ENCODE data around the gene EPHB1.

- TF ChIP-seq POLR2A (IDR thresholded peaks at IDR 0.05; ENCODE audit: low read depth, low read length), result no peak
- TF ChIP-seq EZH2 (IDR thresholded peaks at IDR 0.05; ENCODE audit: borderline replicate concordance, low read depth, low read length, severe bottlenecking), result no peak
- no peak for TF ChIP-seq CTCF (IDR thresholded peaks at IDR 0.05; ENCODE audit: extremely low read depth in 1 of 2, insufficient read depth in 1 of 2, low read depth in 1 of 2, low read length in 2 of 2)
- no peak for TF ChIP-seq MAX (IDR thresholded peaks at IDR 0.05; ENCODE audit: insufficient read depth, insufficient read length)
- no peak for TF ChIP-seq GATA2 (IDR thresholded peaks at IDR 0.05; ENCODE audit: insufficient read depth, insufficient read length, low read depth, low read length)
- no peak for TF ChIP-seq JUN (IDR thresholded peaks at IDR 0.05; ENCODE audit: borderline replicate concordance, insufficient read depth, insufficient read length, low read depth)
- TF ChIP-seq POLR2AphosphoS5 (IDR thresholded peaks at IDR 0.05; ENCODE audit: insufficient read depth, low read depth, low read length), result no peak
Measured at GRCh38 chr3:135082706-135083105, 287.6 kb downstream of the EPHB1 start.
